HuH-7.5 (cell line): ENCODE data around the gene CHURC1.

Experiments used
- DNase-seq: peaks from one replicate; pipeline ENCODE4 v3.0.0; 2011; ENCODE audit warnings: low spot score

The CHURC1 gene

DNA sequence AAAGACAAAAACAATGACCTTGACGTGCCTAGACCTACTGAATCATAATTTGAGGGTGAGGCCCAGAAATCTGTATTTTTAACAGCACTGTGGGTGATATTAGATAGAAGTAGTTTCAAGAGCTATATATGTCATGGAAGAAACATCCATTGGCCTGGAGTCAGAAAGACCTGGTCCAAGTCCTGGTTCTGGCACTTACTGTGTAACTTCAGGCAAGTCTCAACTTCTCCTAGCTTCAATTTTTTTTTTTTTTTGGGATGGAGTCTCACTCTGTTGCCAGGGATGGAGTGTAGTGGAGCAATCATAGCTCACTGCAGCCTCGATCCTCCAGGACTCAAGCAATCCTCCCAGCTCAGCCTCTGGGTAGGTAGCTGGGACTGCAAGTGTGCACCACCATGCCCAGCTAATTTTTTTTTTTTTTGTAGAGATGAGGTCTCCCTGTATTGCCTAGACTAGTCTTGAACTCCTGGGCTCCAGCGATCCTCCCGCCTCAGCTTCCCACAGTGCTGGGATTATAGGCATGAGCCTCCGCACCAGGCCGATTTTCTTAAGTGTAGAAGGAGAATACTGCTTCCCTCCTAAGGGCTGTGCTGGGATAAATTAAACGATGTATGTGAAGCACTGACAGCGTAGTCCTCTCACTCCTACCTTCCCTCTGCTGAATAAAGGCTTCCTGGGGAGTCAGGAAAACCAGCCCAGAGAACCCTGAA lies 42.6 kb downstream of the CHURC1 start:
- DNase-seq, result no peak

GRCh38 chr14:64958201-64958600 lies 43.9 kb downstream of the CHURC1 start:
- no peak for DNase-seq

- DNase-seq, result no peak
Measured at GRCh38 chr14:64958743-64959142, 44.5 kb downstream of the CHURC1 start.

DNA sequence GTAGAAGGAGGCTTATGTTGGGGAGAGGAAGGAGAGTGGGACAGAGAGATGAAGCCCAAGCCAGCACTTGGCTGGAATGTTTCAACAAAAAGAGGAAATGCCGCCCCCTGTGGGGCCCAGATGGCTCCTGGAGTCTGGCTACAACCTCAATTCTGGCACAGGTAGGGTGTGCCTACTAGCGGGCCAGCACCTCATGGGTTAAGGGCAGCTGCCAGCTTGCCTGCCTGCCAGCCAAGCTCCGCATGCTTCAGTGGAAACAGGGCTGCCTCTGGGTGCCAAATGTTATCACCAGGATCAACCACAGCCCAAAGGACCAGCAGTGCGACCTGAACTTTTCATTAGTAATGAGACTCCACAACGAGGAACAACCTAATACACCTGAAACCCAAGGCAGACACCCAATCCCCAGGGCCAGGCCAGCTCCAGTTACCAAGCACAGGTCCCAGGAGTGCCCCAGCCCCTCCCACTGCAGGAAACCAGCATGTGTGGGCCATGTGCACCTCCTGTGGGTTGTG lies 46.6 kb downstream of the CHURC1 start:
- peak; percentile 30 for DNase-seq

GRCh38 chr14:64963611-64964010 lies 49.4 kb downstream of the CHURC1 start:
- no peak for DNase-seq

DNA sequence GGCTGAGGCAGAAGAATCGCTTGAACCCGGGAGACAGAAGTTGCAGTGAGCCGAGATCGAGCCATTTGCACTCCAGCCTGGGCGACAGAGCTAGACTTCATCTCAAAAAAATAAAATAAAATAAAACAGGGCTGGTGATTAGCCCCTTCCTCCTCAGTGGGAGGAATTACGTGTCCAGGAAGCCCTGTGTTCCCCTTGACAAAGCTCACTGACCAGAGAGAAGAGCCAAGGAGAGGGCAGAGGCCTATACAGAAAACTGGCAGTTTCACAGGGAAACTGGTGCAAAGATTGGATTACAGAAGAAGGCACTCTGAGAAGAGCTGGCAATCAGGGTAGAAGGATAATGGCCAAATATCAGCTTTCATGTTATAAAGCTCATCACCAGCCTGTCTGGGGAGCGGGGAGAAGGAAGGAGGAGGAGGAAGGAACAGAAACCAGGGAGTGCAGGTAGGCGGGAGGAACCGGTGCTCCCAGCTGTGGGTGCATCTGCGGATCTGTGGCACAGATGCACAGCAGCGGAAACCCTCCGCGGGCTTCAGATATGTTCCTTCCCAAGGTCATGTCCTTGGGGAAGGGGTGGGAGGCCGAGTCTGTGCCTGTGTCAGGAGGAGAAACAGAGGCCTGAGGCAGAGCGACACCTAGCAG lies 51.2 kb downstream of the CHURC1 start:
- no peak for DNase-seq

GRCh38 chr14:64966976-64967375 lies 52.7 kb downstream of the CHURC1 start:
- peak; percentile 33 for DNase-seq

- no peak for DNase-seq
Measured at GRCh38 chr14:64968167-64968566, 53.9 kb downstream of the CHURC1 start.

GRCh38 chr14:64968651-64969050 lies 54.4 kb downstream of the CHURC1 start:
- no peak for DNase-seq

DNA sequence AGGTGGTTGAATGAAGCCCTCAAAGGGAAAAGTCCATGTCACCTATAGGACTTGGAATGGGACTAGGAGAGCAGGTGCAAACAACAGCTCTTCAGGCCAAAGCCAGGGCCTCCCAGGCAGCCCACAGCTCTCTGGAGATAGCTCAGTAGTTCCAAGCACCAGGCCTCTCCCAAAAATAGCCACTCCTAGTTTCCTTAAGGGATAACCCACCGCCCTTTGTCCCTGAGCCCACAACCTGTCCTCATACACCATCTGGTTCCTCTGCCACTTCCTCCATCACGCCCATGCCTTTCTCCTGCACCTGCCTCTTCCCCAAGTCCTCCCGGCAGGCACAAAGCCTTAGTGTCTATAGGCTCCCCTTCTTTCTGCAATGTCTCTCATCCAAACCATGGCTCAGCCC lies 55.8 kb downstream of the CHURC1 start:
- no peak for DNase-seq

DNA sequence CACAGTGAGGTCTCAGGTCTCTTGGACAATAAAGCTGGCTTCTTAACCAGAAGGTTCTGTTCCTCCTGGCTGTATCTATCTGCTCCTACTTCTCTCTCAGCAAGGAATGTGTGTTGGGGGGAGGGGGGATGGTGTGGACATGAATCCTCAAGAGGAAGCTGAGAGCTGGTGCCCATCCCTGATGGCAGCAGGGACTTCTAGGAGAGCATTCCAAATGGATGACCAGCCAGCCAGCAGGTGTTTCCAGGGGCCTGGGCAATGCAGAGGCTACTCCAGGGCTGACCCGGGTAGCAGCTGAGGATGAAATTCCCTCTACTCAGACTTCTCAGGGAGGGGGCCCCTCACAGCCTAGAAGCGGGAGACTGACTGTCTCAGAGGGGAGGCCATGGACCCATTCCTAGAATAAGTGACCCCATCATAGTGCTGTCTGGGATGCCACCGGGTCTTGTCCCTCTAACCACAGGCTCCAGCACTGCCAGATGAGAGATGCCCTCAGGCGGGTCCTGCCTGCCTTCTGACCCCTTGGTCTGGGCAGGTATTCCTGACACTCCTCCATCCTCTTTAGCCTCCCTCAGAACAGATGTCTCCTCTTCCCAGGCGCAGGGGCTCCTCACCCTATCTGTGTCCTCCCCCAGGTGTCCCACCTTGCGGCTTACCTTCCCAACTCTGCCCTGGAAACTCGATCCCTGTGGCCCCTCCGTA lies 56.7 kb downstream of the CHURC1 start:
- DNase-seq, result no peak

GRCh38 chr14:64971491-64971942 lies 57.3 kb downstream of the CHURC1 start:
- DNase-seq, result peak; percentile 42

- DNase-seq, result peak; percentile 39
Measured at GRCh38 chr14:64971943-64972791, 57.9 kb downstream of the CHURC1 start, which contains the start of gene RAB15. TSS of gene RAB15 (minus strand) at chr14:64972336. CDS start at chr14:64972076, 260 bp downstream.

DNA sequence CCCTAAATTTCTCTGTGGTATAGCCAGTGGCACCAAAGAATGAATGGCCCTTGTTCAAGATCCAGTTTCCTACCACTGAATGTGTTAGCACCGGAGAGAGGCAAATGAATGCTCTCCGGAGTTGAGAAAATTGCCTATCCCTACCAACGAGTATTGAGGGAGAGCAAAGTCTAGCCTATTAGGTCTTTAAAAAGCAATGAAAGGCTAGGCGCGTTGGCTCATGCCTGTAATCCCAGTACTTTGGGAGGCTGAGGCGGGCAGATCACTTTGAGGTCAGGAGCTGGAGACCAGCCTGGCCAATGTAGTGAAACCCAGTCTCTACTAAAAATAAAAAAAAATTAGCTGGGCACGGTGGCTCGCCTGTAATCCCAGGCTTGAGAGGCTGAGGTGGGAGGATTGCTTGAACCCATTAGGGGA lies 58.8 kb downstream of the CHURC1 start:
- no peak for DNase-seq

DNA sequence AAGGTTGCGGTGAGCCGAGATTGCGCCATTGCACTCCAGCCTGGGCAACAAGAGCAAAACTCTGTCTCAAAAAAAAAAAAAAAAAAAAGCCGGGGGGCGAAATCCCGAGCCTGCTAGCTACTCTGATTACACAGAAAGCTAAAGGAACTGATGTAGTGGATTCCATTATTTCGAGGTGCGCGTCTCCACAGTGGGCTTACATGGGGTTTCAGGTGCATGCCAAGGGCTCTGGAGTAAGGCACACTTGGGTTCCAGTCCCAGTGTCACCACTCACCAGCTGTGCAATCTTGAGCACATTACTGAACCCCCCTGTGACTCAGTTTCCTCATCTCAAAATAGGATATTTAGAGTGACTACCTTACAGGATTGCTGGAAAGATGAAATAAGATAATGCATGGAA lies 59.6 kb downstream of the CHURC1 start:
- DNase-seq, result no peak

DNA sequence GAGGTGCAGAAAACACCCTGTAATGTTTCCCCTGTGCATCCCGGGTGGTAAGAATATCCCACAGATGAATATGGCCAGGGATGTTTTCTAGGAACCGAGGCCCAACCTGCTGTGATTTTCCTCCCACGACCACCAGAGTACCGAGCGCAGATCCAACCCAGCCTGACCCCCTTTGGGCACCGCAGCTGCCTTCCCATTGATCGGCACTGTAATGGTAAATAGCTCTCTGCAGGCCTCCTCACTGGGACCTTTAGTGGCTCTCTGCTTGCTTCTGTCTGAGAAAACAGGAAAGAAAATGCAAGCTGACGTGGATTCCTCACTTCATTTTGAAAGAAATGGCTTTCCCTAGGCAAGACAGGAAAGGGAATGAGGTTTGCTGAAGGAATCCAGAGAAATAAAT lies 60.3 kb downstream of the CHURC1 start:
- no peak for DNase-seq

DNA sequence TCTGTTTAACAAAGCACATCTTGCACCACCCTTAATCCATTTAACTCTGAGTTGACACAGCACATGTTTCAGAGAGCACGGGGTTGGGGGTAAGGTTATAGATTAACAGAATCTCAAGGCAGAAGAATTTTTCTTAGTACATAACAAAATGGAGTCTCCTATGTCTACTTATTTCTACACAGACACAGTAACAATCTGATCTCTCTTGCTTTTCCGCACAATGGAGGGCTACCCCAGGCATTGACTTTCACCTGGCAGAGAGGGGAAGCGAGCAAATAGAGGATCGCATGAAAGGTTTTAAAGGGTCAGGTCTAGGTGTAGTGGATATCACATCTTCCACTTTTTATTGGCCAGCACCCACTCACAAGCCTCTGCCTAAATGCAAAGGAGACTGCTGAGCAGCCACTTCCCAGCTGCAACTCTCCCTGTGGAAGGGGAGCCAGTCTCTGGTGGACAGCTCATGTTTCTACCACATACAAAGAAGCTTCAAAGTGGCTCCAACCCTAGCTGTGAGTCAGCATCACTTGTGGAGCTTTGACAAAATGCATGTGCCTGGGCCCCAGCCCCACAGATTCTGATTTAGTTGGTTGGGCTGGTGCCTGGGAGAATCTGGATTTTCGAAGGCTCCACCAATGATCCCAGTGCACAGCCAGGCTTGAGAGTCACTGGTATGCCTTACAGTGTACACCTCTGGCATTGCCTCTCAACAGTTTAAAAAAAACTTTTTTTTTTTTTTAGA lies 65.2 kb downstream of the CHURC1 start:
- DNase-seq, result no peak

DNA sequence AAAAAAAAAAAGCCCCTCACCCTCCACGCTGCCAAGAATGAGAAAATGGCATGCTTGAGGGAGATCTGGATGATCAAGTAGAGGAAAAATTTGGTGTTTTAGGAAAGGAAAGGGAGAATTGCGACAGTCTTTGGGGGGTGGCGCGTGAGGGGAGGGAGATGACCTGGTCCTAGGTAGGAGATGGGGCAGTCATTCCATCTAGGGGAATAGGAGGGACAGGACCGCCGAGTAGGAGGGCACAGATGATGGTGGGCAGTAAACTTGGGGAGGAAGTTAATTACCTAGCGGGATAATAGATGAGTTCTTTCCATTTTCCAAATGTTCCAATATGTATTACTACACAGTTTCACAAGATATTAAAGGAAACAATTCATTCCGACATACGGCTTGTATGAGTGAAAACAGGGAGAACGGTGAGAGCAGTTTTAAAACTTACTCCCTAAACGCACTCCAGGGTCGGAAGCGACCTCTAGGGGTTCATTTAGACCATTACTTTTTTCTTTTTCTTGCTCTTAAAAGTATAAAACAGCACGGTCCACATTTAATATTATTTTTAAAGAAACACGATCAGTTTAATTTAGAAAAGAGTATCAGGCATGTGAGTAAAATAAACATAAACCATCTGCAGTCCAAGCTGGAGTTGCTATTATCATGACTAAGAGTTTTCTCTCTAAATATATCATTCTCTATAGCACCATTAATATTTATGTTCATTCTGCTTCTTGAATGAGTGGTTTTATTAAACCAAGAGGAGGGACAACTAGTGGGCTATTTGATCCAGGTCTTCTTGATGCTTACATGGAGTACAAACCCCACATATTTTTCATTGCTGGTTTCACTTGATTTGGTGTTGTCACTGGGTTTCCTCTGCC lies 69.4 kb downstream of the CHURC1 start:
- DNase-seq, result peak; percentile 33
